LoVo (cell line): Measurements from ENCODE around the gene MCRS1.
A peak's percentile ranks its signal among the peaks of the same experiment; 100 is the strongest.

Source experiments
- DNase-seq: peaks from one replicate; pipeline ENCODE4 v3.0.0-alpha.2; 2016; ENCODE audit warnings: low spot score

MCRS1 gene

DNA sequence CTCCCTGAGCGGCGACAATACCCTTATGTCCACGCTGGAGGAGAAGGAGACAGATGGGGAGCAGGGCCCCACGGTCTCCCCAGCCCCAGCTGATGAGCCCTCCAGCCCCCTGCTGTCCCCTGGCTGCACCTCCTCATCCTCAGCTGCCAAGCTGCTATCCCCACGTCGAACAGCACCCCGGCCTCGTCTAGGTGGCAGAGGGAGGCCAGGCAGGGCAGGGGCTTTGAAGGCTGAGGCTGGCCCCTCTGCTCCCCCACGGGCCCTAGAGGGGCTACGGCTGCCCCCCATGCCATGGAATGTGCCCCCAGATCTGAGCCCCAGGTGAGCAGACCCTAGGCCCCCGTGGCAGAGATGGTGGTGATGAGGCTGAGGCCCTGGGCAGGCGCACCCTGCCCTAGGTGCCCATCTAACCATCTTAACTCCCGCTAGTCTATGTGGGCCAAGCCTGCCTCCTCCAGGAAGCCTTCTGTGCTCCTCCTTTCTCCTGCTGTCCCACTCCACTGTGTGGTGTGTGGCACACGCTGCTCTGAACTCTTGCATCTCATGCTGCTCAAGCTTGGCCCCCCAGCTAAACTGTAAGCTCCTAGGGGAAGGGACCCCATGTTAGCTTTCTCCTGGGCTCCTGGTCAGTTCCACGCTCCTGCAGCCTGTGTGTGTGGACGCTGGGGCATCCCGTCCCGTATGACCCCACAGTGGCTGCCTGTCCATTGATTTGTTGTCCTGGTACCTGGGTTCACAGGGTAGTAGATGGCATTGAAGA, 12.1 kb downstream of the MCRS1 start:
- no peak for DNase-seq

DNA sequence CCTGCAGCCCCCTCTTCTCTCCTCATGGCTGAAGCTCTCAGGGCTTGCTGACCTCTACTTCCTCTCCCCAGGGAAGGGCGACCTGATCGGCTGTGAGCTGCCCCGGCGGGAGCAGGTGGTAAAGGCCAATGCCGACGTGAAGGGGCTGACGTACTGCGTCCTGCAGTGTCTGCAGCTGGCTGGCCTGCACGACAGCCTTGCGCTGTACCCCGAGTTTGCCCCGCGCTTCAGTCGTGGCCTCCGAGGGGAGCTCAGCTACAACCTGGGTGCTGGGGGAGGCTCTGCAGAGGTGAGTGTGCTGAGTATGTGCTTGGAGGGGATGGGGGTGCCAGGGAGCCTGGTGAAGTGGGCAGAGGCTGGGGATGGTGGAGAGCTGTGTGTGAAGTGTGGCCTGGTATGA, 13.7 kb downstream of the MCRS1 start:
- DNase-seq = no peak

DNA sequence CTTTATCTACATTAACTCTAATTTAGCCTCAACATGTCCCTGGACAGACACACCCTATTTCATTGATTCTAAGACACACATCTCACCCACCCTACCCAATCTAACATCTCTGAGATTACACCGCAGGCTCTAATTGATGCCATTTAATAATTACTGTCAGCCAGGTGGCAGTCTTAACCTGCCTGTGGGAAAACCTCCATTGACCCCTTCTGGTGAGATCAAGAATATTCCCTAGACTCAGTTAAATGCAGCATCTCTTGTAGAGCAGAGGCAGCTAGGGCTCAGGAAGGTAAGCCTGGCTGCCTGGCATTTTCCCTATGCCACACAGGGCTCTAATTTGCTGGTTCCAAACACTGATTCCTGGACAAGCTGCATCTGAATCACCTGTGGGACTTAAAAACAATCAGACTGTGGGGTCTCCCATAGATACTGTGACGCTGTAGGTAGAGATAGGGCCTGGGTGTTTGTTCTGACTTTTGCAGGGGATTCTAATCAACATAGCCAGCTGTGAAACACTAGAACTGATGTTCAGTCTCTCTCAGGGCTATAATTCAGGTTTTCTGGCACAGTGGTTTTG, 14.3 kb downstream of the MCRS1 start:
- peak; percentile 62 for DNase-seq

DNA sequence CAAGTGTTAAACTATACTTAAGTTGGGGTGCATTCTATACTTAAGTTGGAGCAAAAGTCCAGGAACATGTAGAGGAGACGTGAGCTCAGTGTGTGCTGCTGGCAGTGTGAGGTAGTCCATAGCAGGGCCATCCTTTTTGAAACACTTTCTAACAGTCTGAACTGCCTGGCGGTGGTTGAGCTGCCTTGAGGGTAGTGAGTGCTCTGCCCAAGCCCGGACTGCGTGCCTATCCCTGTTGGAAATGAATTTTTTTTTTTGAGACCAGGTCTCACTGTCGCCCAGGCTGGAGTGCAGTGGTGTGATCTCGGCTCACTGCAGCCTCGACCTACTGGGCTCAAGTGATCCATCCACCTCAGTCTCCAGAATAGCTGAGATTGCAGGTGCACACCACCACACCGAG, 15.0 kb downstream of the MCRS1 start:
- no peak for DNase-seq

DNA sequence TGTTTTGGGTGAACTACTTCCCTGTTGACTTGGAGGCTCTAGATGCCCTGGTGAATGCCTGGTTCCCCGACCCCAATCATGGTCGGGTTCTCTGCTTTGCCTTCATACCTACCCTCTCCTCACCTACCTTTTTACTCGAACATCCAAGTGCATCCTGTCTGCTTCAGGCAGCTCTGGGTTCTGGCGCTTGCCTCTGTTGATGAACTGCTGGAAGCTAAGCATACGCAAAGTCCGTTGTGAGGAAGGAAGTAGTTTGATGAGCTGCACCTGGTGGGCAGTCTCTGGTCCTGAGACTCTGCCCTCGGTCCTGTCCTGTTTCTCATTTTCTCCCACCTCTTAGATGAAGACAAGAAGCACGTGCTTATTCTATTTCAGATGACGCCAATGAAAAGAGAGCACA, 15.5 kb downstream of the MCRS1 start:
- no peak for DNase-seq

DNA sequence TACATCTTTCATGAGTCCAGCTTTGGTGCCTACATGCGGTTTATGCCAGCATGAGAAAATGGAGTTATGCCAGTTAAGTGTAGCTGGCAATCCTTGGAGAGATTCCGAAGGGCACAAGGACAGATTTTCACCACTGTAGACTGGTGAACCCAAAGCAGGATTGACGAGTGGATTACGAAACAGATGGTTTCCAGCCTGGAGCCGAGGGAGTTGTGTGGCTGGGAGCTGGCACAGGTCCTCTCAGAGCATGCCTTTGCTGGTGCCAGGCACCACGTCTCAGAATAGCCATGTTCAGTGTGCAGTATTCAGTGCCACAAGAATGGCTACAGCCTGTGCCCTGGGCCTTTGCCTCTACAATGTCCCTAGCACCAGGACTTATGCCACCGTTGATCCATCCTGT, 15.9 kb downstream of the MCRS1 start:
- no peak for DNase-seq

DNA sequence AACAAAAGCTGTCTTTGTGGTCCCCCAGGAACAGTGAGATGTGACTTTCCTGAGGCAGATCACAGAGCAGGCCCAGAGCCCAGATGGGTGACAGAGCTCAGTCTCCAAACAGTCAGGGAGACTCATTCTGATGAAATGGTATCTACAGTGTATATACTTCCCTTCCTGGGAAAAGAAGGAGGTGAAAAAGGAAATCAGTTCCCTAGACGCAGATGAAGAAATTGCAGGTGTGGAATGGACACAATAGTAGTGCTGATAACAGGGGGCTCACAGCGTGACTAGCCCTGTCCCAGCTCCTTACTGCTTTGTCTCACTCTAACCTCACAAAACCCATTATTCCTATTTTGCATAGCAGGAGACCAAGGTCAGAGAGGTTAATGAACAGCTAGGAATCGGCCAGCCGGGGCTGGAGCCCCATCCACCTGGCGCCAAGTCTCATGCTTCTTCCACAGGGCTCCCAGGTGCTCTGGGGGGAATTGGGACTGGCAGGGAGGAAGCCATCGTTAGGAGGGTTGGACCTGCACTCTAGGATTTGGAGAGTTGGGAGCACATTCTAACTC, 17.2 kb downstream of the MCRS1 start:
- no peak for DNase-seq

DNA sequence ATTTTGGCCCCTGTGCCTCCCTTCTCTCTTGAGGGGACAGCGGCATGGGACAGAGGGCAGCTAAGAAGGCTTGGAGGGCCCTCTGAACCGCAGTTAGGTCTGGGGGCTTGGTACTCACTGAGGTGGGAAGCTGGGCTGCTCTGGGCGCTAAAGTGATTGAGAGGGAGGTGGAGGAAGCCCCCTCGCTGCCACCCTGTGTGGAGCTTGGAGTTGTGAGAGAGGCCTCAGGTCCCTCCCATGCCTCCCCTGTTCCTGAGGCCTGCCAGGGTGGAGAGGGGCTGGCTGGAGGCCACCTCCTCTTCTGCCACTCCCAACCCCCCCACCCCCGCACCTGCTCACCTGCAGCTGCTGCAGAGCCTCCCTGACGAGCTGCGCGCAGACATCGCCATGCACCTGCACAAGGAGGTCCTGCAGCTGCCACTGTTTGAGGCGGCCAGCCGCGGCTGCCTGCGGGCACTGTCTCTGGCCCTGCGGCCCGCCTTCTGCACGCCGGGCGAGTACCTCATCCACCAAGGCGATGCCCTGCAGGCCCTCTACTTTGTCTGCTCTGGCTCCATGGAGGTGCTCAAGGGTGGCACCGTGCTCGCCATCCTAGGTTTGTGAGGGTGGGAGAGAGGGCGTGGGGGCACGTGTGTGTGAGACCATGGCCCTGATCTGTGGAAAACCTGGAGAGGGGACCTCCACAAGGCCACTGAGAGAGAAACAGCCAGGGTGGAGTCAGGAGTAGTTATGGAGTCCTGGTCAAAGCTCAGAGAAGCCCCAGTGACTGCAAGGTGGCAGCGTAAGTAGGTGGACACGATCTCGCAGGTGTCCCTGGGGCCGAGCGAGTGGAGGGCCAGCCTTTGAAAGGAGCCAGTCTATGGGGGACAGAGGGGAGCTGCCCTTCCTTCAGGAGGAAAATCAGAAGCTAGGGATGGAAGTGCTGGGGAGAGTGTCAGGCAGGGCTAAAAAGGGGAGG, 17.9 kb downstream of the MCRS1 start:
- DNase-seq = no peak

DNA sequence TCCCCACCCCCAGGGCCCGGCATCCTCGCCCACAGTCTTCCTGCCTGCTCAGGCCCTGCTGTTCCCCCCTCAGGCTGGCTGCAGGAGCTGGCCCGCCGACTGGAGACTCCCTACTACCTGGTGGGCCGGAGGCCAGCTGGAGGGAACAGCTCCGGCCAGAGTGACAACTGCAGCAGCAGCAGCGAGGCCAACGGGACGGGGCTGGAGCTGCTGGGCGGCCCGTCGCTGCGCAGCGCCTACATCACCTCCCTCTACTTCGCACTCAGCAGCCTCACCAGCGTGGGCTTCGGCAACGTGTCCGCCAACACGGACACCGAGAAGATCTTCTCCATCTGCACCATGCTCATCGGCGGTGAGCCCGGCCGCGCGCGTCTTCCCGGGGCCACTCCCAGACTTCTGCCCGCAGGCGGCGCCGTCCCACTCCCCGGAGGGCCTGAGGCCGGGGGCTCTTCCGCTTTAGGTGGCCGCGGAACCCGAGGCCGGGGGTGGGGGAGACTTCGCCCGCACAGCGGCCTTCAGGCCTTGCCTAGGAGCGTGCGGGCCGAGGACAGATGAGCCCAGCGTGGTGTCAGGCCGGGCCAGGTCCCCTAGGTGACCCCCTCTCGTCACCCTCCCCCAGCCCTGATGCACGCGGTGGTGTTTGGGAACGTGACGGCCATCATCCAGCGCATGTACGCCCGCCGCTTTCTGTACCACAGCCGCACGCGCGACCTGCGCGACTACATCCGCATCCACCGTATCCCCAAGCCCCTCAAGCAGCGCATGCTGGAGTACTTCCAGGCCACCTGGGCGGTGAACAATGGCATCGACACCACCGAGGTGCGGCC, 18.9 kb downstream of the MCRS1 start:
- no peak for DNase-seq

DNA sequence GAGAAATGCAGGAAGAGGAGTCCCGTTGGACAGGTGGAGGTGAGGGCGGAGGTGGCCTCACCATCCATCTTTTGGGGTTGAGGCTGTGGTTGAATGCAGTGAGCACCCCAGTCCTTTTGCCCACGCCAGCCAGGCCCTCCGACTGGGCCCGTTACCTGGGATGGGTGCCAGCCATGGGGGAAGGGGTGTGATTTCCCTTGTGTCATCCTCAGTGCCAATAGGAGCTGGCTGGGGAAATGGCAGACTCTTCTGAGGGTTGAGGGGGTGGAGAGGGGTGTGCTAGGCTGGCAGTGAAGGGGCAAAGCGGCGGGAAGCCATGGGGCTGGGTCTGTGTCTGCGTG, 19.5 kb downstream of the MCRS1 start:
- DNase-seq = no peak

DNA sequence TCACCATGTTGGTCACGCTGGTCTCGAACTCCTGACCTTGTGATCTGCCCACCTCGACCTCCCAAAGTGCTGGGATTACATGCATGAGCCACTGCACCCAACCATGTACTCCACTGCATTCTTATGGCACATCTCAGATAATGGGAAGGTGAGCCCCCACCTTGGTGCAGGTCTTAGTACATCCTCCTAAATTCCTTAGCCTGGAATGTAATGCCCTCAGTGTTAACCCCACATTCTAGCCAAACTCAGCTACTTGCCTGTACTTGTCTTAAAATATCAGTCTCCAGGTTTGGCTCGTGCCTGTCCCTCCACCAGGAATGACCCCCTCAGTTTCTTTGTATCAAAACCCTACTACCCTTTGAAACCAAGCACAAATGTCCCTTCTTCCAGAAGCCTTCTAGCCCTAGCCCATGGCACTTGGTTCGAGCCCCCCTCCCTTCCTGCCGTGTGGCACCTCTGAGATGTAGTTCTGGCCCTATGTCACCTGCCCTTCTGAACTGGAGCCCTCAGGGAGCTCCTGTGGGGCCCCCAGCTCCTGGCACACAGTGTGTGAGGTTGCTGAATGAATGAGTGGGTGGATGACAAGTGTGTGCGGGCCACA, 20.8 kb downstream of the MCRS1 start:
- DNase-seq = no peak

DNA sequence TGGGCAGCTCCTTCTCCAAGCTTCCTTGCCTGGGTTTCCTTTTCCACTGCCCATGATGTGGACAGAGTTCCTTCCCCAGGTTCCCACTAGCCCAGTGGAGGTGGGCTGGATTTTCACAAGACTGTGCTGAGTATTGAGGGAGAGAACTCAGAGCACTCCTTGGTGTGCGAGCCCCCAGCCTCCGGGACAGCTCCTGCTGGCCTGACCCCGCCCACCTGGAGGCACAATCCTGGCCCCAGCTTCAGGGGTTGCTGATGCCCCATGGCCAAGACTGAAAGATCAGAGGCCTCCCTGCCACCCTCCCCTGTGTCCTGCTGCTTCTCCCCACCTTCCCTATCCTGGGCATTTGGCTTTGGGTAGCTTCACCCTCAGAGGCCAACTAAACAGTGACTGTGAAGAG, 21.5 kb downstream of the MCRS1 start:
- no peak for DNase-seq

DNA sequence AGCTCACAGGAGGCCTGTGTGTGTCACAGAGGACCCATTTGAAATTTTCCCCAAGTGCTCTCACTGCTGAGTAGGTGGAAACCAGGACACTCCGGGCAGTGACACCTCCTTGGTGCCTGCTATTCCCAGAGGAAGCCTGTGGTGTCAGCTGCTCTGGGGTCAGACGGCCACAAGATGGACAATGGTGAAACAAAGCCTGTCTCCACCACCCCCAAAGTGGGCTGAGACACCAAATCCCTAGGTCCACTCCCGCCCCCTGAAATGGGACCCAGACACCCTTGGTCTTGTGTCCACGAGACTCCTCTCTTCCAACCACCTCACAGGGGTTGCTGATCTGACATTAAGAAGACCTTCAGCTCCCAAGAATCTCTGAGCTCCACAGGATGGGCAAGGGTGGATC, 22.1 kb downstream of the MCRS1 start:
- no peak for DNase-seq

DNA sequence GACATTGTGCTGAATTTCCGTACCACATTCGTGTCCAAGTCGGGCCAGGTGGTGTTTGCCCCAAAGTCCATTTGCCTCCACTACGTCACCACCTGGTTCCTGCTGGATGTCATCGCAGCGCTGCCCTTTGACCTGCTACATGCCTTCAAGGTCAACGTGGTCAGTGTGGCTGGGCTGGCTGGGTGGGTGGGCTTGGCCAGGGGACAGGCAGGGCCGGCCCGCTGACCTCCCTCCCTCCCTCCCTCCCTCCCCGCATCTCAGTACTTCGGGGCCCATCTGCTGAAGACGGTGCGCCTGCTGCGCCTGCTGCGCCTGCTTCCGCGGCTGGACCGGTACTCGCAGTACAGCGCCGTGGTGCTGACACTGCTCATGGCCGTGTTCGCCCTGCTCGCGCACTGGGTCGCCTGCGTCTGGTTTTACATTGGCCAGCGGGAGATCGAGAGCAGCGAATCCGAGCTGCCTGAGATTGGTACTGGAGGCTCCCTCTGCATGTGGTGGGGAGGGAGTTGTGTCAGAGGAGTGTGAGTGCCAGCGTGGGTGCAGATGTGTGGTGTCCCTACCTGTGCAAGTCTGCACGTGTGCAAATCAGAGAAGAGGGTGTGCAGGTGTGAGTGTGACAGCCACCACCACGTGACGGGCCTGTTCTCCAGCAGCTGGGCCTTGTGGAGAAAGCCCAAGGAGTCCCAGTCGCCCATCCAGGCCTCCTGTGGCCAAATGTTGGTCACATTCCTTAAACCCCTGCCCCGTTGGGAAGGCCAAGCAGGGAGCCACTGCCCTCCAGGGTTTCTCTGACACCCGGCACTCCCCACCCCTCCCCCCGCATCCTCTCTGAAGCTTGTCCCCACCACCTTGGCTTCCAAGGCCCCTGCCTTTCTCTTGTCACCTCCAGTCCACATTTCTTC, 23.8 kb downstream of the MCRS1 start:
- DNase-seq = no peak

DNA sequence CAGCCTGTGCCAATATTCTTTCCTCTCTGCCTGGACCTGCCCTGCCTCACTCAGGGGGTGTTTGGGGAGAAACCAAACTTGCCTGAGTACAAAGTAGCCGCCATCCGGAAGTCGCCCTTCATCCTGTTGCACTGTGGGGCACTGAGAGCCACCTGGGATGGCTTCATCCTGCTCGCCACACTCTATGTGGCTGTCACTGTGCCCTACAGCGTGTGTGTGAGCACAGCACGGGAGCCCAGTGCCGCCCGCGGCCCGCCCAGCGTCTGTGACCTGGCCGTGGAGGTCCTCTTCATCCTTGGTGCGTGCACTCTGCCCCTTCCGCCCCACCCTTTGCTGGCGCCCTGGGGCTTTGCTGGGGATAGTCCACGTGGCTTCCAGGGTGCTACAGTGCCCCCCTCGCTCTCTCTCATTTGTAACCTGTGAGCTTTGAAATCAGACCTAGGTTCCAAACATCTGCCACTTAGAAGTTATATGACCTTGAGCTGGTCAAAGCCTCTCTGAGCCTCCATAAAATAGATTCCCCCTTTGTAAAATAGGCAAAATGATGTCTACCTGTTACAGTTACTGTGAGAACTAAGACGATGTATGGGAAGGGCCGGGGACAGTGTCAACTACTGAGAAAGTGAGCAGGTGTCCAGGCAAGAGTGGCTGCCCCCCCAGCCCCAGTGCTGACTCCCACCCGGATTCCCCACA, 24.6 kb downstream of the MCRS1 start:
- no peak for DNase-seq

DNA sequence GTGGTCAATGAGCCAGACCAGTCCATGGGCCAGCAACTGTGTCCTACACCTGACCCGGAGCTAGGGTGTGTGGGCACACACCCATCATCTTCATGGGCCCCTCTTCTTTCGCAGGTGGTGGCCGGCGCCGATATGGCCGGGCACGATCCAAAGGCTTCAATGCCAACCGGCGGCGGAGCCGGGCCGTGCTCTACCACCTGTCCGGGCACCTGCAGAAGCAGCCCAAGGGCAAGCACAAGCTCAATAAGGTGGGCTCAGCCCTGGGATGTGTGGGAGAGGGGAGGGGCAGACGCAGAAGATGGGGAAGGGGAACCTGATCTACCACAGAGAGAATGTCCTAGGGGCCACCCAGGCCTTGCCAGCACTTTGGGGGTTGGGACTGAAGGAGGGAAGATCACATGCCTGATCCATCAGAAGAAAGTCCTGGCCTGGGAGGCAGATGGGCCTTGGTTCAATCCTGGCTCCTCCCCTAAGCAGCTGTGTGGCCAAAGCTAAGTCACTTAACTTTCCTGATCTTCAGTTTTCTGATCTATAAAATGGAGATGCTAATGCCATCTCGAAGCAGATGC, 25.3 kb downstream of the MCRS1 start:
- no peak for DNase-seq

DNA sequence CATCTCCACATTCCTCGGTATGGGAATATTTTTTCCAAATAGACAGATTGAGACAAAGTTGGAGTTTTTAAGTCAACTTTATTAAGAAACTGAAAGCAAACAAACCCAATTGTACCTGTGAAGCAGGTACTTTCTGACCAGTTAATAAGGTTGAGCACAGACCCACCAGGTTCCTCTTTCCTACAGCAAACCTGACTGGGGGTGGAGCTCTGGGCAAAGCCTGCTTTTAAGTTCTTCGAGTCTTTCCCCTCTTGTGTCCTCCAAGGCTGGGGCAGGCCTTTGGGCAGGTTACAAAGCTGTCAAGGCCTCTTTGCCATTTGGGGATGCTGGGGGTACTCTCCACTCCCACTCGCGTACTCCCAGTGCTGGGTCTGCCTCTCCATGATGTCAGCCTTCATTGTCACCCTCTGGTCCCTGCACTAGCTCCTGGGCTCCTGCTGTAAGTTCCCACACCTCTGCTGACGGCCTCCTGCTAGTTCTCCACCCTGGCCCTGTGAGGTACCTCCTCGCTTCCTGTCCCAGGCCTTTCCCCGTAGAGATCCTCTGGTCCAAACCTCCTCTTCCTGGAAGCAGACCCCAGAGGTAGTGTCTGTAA, 25.9 kb downstream of the MCRS1 start:
- no peak for DNase-seq

DNA sequence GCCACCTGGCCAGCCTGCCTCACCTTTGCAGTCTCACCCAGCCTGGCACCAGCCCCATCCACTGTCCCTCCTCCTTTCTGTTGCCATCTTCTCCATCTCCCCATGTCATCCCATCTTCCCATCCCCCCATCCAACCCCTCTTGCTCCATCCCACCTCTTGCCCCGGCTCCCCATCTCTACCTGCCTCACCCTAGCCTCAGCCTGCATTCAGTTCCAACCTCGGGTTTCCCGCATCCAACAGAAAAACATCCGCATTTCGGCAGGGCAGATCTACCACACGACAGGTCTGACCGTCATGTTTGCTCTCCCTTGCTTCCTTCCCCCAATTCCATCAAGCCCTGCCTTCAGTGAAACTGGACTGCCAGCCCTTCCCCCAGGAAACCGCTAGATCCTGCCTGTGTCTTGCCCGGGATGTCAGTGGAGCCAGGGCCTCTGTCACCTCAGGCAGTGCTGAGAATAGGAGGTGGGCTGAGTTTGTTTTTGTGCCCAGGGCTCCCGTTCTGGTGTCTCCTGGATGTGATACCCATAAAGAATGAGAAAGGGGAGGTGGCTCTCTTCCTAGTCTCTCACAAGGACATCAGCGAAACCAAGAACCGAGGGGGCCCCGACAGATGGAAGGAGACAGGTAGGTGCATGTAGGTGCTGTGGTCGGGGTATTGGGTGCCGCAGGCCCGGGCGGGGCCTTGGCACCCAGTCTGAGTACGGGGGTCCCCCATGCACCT, 26.6 kb downstream of the MCRS1 start:
- no peak for DNase-seq
